ENCODE measurements around the gene TAB3. TPM values are rescaled to one million over a fixed set of nuclear protein-coding genes. Genes with fewer than 3 reads are reported as not detected.

TAB3 gene
- total RNA-seq, 2 experiments from 2014 or later, result 13.6 to 15.7 TPM

DNA sequence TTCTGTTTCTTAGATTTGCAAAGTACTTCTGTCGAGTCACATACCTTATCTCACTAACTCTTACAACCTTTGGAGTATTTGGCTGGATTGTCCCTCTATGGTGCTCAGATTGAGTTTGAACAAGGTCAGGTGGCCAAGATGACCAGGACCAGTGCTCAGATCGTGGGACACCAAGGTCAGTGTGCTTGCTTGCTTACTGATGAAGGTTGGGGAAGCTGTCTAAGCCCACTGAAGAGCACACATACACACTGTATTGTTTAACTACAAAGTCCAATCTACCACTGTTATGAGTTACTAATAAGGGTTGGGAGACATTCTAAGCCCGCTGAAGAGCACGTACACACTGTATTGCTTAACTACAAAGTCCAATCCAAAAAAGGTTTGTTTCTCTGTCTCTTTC lies 53.7 kb downstream of the TAB3 start:
- peaks cover 16% of the 10 kb centered on the region for H3K36me3 Mint-ChIP-seq (ENCODE audit: low read depth)
- no peak overlapping the region for H3K27ac Mint-ChIP-seq
- intact Hi-C loops (cut with micrococcal nuclease), result no loop called here
- CTCF ChIA-PET, result no interaction called here
- no peak for DNase-seq
- peaks cover 19% of the 10 kb centered on the region for H3K4me1 Mint-ChIP-seq (ENCODE audit: low read depth)
- no peaks in the 10 kb centered on the region for H3K9me3 Mint-ChIP-seq
- H3K4me3 Mint-ChIP-seq, result no peak overlapping the region
- H3K27me3 Mint-ChIP-seq (ENCODE audit: low read depth), result no peaks in the 10 kb centered on the region

- intact Hi-C loops (cut with micrococcal nuclease), result loop anchor here (5.0 kb wide), 1 partner anchor 257 kb away; the partner anchor contains the start of gene TASL
- peaks cover 9% of the 10 kb centered on the region for H3K36me3 Mint-ChIP-seq (ENCODE audit: low read depth)
- H3K4me1 Mint-ChIP-seq (ENCODE audit: low read depth), result peaks cover 32% of the 10 kb centered on the region
- no peak overlapping the region for H3K4me3 Mint-ChIP-seq
- CTCF ChIA-PET, result no interaction called here
- no peaks in the 10 kb centered on the region for H3K9me3 Mint-ChIP-seq
- H3K27ac Mint-ChIP-seq, result no peak overlapping the region
- no peak for DNase-seq
- no peaks in the 10 kb centered on the region for H3K27me3 Mint-ChIP-seq (ENCODE audit: low read depth)
These were observed 55.2 kb downstream of the TAB3 start for GRCh38 chrX:30833896-30834295.

DNA sequence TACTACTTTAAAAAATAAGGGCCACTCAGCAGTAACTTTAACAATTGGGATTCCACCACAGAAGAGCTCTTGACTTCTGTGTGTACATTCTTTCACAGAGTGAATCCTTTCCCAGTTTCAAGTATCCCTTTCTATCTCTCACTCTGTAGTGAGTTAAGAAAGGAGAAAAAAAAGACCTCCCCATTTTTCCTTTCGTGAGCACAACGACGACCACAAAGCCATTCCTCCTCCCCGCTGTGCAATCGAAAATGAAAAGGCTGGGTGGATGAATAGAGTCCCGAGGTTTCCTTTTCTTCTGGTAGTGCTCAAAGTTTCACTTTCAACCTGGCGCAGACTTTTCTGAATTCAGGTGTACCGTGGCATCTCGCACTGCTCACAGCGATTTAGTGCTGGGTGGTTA lies 58.0 kb downstream of the TAB3 start:
- intact Hi-C loops (cut with micrococcal nuclease), result loop anchor here (1.0 to 5.0 kb wide), 4 partner anchors 49 to 254 kb away; partner anchors contain the start of genes TAB3 and TASL
- DNase-seq, result peak; percentile 48
- CTCF ChIA-PET, result interaction anchor here (2.3 kb wide), 1 partner anchor 95 kb away, joined by 10 read pairs; no protein-coding TSS in a partner anchor
- H3K4me3 Mint-ChIP-seq, result no peak overlapping the region
- H3K9me3 Mint-ChIP-seq, result no peaks in the 10 kb centered on the region
- peaks cover 34% of the 10 kb centered on the region for H3K4me1 Mint-ChIP-seq (ENCODE audit: low read depth)
- no peaks in the 10 kb centered on the region for H3K27me3 Mint-ChIP-seq (ENCODE audit: low read depth)
- H3K27ac Mint-ChIP-seq, result peak overlapping the region; percentile 12
- H3K36me3 Mint-ChIP-seq (ENCODE audit: low read depth), result peaks cover 6% of the 10 kb centered on the region

GRCh38 chrX:30830326-30830943 lies 58.6 kb downstream of the TAB3 start:
- Mint-ChIP-seq H3K9me3 (no peaks in the 10 kb centered on the region), H3K36me3 (ENCODE audit: low read depth) (peaks cover 5% of the 10 kb centered on the region), H3K27me3 (ENCODE audit: low read depth) (no peaks in the 10 kb centered on the region), H3K4me1 (ENCODE audit: low read depth) (peaks cover 37% of the 10 kb centered on the region), H3K4me3 (no peak overlapping the region), H3K27ac (no peak overlapping the region)
- intact Hi-C loops (cut with micrococcal nuclease), result loop anchor here (2.0 to 5.0 kb wide), 2 partner anchors 172 to 253 kb away; partner anchors contain the start of gene TASL
- DNase-seq, result no peak
- CTCF ChIA-PET, result interaction anchor here (2.3 kb wide), 1 partner anchor 94 kb away, joined by 10 read pairs; no protein-coding TSS in a partner anchor

GRCh38 chrX:30824275-30824674 lies 64.8 kb downstream of the TAB3 start:
- no peak overlapping the region for H3K27ac Mint-ChIP-seq
- H3K4me1 Mint-ChIP-seq (ENCODE audit: low read depth), result peaks cover 22% of the 10 kb centered on the region
- no peaks in the 10 kb centered on the region for H3K9me3 Mint-ChIP-seq
- H3K36me3 Mint-ChIP-seq (ENCODE audit: low read depth), result no peaks in the 10 kb centered on the region
- CTCF ChIA-PET, result no interaction called here
- intact Hi-C loops (cut with micrococcal nuclease), result no loop called here
- DNase-seq, result no peak
- H3K4me3 Mint-ChIP-seq, result no peak overlapping the region
- no peaks in the 10 kb centered on the region for H3K27me3 Mint-ChIP-seq (ENCODE audit: low read depth)

GRCh38 chrX:30822764-30823163 lies 66.3 kb downstream of the TAB3 start:
- Mint-ChIP-seq H3K9me3 (no peaks in the 10 kb centered on the region), H3K27ac (no peak overlapping the region), H3K36me3 (ENCODE audit: low read depth) (no peaks in the 10 kb centered on the region), H3K27me3 (ENCODE audit: low read depth) (no peaks in the 10 kb centered on the region), H3K4me1 (ENCODE audit: low read depth) (peaks cover 17% of the 10 kb centered on the region), H3K4me3 (no peak overlapping the region)
- intact Hi-C loops (cut with micrococcal nuclease), result no loop called here
- CTCF ChIA-PET, result no interaction called here
- DNase-seq, result no peak

GRCh38 chrX:30822068-30822681 lies 66.9 kb downstream of the TAB3 start:
- no peaks in the 10 kb centered on the region for H3K9me3 Mint-ChIP-seq
- no peak overlapping the region for H3K4me3 Mint-ChIP-seq
- no peak overlapping the region for H3K27ac Mint-ChIP-seq
- H3K36me3 Mint-ChIP-seq (ENCODE audit: low read depth), result no peaks in the 10 kb centered on the region
- H3K4me1 Mint-ChIP-seq (ENCODE audit: low read depth), result peaks cover 17% of the 10 kb centered on the region
- DNase-seq, result no peak
- CTCF ChIA-PET, result interaction anchor here (0.9 kb wide), 1 partner anchor 86 kb away, joined by 7 read pairs; no protein-coding TSS in a partner anchor
- intact Hi-C loops (cut with micrococcal nuclease), result no loop called here
- H3K27me3 Mint-ChIP-seq (ENCODE audit: low read depth), result no peaks in the 10 kb centered on the region

DNA sequence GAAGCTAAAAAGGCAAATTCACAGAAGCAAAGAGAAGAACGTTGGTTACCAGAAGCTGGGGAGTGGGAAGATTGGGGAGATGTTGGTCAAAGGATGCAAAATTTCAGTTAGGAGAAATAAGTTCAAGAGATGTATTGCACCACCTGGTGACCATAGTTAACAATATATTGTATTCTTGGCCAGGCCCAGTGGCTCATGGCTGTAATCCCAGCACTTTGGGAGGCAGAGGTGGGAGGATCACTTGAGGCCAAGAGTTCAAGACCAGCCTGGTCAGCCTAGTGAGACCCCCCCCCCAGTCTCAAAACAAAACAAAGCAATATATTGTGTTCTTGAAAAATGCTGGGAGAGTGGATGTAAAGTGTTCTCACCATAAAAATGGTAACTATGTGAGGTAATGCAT lies 67.9 kb downstream of the TAB3 start:
- Mint-ChIP-seq H3K27me3 (ENCODE audit: low read depth) (no peaks in the 10 kb centered on the region), H3K27ac (no peak overlapping the region), H3K4me3 (no peak overlapping the region), H3K36me3 (ENCODE audit: low read depth) (no peaks in the 10 kb centered on the region), H3K9me3 (no peaks in the 10 kb centered on the region), H3K4me1 (ENCODE audit: low read depth) (peaks cover 17% of the 10 kb centered on the region)
- CTCF ChIA-PET, result interaction anchor here (0.9 kb wide), 1 partner anchor 85 kb away, joined by 7 read pairs; no protein-coding TSS in a partner anchor
- intact Hi-C loops (cut with micrococcal nuclease), result loop anchor here (1.0 kb wide), 2 partner anchors 85 to 186 kb away; no protein-coding TSS in a partner anchor
- DNase-seq, result no peak

DNA sequence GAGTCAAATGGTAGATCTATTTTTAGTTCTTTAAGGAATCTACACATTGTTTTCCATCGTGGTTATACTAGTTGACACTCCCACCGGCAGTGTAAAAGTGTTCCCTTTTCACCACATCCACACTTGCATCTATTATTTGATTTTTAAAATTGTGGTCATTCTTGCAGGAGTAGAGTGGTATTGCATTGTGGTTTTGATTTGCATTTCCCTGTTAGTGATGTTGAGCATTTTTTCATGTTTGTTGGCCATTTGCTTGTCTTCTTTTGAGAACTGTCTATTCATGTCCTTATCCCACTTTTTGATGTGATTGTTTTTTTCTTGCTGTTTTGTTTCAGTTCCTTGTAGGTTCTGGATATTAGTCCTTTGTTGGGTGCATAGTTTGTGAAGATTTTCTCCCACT lies 70.0 kb downstream of the TAB3 start:
- Mint-ChIP-seq H3K4me3 (no peak overlapping the region), H3K27ac (no peak overlapping the region), H3K27me3 (ENCODE audit: low read depth) (no peaks in the 10 kb centered on the region), H3K4me1 (ENCODE audit: low read depth) (peaks cover 6% of the 10 kb centered on the region), H3K9me3 (no peaks in the 10 kb centered on the region), H3K36me3 (ENCODE audit: low read depth) (no peaks in the 10 kb centered on the region)
- CTCF ChIA-PET, result no interaction called here
- DNase-seq, result no peak
- intact Hi-C loops (cut with micrococcal nuclease), result no loop called here

- H3K9me3 Mint-ChIP-seq, result no peaks in the 10 kb centered on the region
- no peaks in the 10 kb centered on the region for H3K4me1 Mint-ChIP-seq (ENCODE audit: low read depth)
- CTCF ChIA-PET, result interaction anchor here (0.5 kb wide), 1 partner anchor 47 kb away, joined by 3 read pairs; no protein-coding TSS in a partner anchor
- no peaks in the 10 kb centered on the region for H3K27me3 Mint-ChIP-seq (ENCODE audit: low read depth)
- DNase-seq, result no peak
- intact Hi-C loops (cut with micrococcal nuclease), result no loop called here
- no peaks in the 10 kb centered on the region for H3K36me3 Mint-ChIP-seq (ENCODE audit: low read depth)
- no peak overlapping the region for H3K27ac Mint-ChIP-seq
- H3K4me3 Mint-ChIP-seq, result no peak overlapping the region
These were observed 73.0 kb downstream of the TAB3 start for GRCh38 chrX:30816079-30816478.

DNA sequence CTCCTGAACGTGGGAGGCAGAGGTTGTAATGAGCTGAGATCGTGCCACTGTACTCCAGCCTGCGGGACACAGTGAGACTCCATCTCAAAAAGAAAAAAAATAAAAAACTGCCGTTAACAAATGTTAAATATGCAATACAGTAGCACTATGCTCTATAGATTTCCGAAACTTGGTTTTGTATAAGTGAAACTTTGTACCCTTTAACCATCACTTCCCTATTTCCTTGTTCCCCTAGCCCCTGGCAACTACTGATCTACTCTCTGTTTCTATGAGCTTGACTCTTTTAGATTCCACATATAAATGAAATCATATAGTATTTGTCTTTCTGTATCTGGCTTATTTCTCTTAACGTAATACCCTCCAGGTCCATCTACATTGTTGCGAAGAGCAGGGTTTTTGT lies 74.1 kb downstream of the TAB3 start:
- intact Hi-C loops (cut with micrococcal nuclease), result no loop called here
- no peak overlapping the region for H3K4me3 Mint-ChIP-seq
- no peaks in the 10 kb centered on the region for H3K9me3 Mint-ChIP-seq
- H3K27ac Mint-ChIP-seq, result no peak overlapping the region
- H3K36me3 Mint-ChIP-seq (ENCODE audit: low read depth), result no peaks in the 10 kb centered on the region
- H3K4me1 Mint-ChIP-seq (ENCODE audit: low read depth), result no peaks in the 10 kb centered on the region
- CTCF ChIA-PET, result no interaction called here
- no peak for DNase-seq
- H3K27me3 Mint-ChIP-seq (ENCODE audit: low read depth), result no peaks in the 10 kb centered on the region

DNA sequence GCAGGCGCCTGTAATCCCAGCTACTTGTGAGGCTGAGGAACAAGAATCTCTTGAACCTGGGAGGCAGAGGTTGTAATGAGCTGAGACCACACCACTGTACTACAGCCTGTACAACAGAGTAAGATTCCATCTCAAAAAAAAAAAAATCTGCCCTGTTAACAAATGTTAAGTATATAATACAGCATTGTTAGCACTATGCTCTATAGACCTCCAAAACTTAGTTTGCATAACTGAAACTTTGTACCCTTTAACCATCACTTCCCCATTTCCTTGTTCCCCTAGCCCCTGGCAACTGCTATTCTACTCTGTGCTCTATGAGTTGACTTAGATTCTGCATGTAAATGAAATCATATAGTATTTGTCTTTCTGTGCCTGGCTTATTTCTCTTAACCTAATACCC lies 76.7 kb downstream of the TAB3 start:
- intact Hi-C loops (cut with micrococcal nuclease), result no loop called here
- no peaks in the 10 kb centered on the region for H3K27me3 Mint-ChIP-seq (ENCODE audit: low read depth)
- no peaks in the 10 kb centered on the region for H3K36me3 Mint-ChIP-seq (ENCODE audit: low read depth)
- CTCF ChIA-PET, result no interaction called here
- DNase-seq, result no peak
- H3K4me3 Mint-ChIP-seq, result no peak overlapping the region
- H3K4me1 Mint-ChIP-seq (ENCODE audit: low read depth), result no peaks in the 10 kb centered on the region
- no peak overlapping the region for H3K27ac Mint-ChIP-seq
- H3K9me3 Mint-ChIP-seq, result no peaks in the 10 kb centered on the region

DNA sequence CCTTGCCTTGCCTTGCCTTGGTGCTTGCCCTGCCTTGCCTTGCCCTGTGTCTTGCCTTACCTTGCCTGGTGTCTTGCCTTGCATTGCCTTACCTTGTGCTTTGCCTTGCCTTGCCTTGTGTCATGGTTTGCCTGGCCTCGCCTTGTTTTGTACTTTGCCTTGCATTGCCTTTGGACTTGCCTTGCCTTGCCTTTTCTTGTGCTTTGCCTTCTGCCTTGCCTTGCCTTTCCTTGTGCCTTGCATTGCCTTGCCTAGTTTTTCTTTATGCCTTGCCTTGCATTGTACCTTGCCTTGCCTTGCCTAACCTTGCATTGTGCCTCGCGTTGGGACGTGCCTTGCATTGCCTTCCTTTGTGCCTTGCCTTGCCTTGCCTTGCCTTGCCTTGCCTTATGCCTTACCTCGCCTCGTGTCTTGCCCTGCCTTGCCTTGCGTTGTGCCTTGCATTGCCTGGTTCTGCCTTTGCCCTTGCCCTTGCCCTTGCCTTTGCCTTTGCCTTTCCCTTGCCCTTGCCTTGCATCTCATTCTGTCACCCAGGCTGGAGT lies 82.8 kb downstream of the TAB3 start:
- no peaks in the 10 kb centered on the region for H3K4me1 Mint-ChIP-seq (ENCODE audit: low read depth)
- H3K27ac Mint-ChIP-seq, result no peak overlapping the region
- H3K27me3 Mint-ChIP-seq (ENCODE audit: low read depth), result no peaks in the 10 kb centered on the region
- CTCF ChIA-PET, result no interaction called here
- H3K9me3 Mint-ChIP-seq, result no peaks in the 10 kb centered on the region
- DNase-seq, result no peak
- H3K36me3 Mint-ChIP-seq (ENCODE audit: low read depth), result no peaks in the 10 kb centered on the region
- H3K4me3 Mint-ChIP-seq, result no peak overlapping the region
- intact Hi-C loops (cut with micrococcal nuclease), result no loop called here

Measured in activated naive CD4-positive, alpha-beta T cell treated with anti-CD3 and anti-CD28 coated beads for 36 hours (primary cell).